AG20443 (cell line): ENCODE data around the gene AP1M1.
"Not testable (repeated sequence)": the region's sequence is repeated elsewhere in the genome, so short reads cannot be mapped to it uniquely, and the experiment has no call there.

Experiments
- DNase-seq: peaks from one replicate; pipeline ENCODE4 v3.0.0; 2012; ENCODE audit warnings: low spot score, mixed read lengths

The AP1M1 gene

GRCh38 chr19:16261584-16262368, 64.1 kb downstream of the AP1M1 start:
- no peak for DNase-seq

- no peak for DNase-seq
Measured at GRCh38 chr19:16262618-16263017, 64.9 kb downstream of the AP1M1 start.

DNA sequence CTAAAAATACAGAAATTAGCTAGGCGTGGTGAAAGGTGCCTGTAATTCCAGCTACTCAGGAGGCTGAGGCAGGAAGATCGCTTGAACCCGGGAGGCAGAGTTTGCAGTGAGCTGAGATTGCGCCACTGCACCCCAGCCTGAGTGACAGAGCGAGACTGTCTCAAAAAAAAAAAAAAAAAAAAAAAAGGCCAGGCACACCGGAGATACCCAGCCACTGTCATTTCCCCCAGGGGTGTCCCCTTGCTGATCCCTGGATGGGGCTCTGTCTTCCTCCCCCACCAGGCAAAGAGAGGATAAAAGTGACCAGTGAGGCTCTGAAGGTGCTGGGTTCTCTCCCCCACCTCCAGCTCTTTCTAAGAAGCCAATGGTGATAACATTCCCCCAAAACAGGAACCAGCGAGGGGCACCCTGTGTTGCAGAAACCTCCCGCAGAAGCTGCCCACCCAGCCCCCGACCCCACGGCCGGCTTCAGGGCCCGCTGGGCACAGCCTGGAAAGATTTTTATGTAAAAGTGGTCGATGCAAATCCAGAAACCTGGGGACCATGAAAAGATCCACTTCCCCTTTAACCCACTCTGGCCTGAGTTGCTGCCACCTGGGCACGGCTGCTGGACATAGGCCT, 65.5 kb downstream of the AP1M1 start:
- DNase-seq, result no peak

DNA sequence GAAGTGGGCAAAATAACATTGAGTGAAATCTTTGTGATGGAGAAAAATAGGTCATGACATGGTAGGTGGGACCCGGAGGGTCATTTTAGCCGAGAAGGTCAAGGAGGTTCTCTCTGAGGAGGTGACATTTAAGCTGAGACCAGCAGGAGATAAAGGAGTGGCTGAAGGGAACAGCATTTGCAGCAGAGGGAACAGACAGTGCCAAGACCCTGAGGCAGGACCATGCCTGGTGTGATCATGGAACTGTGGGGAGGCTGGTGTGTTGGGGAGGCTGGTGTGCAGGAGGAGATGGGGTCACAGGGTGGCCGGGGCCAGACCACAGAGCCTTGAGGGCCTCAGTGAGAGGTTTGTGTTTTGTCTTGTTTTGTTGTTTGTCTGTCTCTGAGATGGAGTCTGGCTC, 67.5 kb downstream of the AP1M1 start:
- DNase-seq, result no peak

DNA sequence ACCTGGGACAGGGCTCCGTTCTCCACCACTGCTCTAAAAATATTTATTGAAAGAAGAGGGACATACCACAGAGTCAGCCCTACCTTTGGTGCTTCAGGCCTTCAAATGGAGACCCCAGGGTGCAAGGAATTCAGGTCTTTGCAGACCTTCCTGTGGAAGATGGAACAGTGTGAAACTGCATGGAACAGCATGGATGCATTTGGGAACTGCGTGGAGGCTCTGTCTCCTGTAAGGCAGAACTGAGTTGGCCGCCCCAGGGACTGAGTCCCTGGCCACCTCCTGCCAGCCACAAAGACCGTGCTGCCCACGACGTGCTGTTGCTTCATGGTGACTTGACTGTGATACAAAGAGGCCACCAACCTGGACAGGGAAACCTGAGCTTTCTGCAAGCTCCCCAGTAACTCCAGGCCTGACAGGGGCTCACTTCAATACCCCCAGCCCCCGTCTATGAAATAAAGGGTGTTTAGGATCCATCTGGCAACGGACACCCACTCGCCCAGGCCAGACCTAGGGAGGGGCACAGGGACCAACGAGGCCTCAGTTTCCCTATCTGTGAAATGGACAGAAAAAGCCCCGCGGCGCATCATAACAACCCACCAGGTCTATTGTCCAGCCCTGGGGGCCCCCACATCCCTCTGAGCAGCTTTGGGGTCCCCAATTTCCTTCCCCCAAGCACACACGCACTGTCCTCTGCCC, 68.3 kb downstream of the AP1M1 start:
- no peak for DNase-seq

DNA sequence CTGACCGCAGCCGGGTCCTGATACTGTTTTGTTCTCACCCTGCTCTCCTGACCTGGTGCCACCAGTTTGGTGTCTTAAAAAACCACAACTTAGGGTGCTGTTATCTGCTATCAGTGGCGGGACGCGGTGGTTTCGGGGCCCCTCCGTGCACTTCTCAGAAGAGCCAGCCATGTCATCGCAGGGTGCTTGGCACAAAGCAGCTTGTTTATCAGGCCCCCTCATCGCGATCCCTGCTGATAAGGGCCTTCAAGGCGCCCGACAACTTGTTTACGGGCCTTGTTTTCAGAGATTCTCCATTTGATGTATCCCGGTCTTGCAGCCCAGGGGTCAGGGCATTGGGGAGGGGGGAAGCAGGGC, 68.9 kb downstream of the AP1M1 start:
- DNase-seq, result no peak

DNA sequence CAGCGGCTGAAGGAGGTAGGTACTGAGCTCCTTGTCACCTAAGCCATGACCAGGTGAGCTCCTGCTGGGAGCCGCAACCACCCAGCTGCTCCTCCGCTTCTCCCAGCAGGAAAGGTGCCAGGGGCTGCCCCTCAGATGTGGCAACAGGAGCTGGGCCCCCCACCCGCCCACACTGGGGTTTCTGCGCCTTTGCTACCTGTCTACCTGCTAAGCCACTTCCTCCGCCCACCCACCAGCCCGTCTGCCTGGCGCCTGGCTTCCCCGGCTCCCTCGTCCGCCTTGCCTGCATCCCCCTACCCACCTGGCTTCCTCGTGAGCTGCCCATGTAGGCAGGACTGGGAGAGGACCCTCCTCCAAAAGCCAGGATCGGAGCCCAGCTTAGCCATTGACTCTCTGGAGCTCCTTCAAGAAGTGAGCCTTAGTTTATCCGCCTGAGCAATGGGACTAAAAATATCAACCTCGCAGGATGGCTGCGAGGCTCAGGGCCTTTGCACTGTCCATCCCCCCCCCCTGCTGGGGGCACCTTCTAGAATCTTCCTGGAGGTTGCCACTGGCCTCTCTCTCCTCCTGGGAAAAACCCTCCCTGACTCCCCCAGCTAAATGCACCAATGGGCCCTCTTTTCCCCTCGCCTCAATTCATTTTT, 71.1 kb downstream of the AP1M1 start:
- no peak for DNase-seq

- peak; percentile 75 for DNase-seq
Measured at GRCh38 chr19:16272945-16273344, 75.2 kb downstream of the AP1M1 start.

- peak; percentile 41 for DNase-seq
Measured at GRCh38 chr19:16274447-16274846, 76.7 kb downstream of the AP1M1 start.

DNA sequence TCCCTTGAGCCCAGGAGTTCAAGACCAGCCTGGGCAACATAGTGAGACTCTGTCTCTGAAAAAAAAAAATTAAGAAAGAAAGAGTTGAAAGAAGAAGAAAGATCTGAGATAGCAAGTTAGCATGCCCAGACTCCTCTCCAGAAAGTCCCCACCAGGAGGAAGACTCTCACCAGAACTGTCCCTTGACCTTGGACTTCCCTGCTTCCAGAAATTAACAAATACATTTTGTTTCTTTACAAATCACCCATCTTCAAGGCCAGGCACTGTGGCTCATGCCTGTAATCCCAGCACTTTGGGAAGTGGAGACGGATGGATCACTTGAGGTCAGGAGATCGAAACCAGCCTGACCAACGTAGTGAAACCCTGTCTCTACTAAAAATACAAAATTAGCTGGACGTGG, 82.6 kb downstream of the AP1M1 start:
- DNase-seq, result no peak

DNA sequence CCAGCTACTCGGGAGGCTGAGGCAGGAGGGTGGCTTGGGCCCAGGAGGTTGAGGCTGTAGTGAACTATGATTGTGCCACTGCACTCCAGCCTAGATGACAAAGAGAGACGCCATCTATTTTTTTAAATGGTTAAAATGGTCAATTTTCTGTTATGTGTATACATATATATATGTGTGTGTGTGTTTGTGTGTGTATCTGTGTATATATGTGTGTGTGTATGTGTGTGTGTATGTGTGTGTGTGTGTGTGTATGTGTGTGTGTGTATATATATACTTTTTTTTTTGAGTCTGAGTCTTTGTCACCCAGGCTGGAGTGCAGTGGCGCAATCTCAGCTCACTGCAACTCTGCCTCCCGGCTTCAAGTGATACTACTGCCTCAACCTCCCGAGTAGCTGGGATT, 84.0 kb downstream of the AP1M1 start:
- no peak for DNase-seq

DNA sequence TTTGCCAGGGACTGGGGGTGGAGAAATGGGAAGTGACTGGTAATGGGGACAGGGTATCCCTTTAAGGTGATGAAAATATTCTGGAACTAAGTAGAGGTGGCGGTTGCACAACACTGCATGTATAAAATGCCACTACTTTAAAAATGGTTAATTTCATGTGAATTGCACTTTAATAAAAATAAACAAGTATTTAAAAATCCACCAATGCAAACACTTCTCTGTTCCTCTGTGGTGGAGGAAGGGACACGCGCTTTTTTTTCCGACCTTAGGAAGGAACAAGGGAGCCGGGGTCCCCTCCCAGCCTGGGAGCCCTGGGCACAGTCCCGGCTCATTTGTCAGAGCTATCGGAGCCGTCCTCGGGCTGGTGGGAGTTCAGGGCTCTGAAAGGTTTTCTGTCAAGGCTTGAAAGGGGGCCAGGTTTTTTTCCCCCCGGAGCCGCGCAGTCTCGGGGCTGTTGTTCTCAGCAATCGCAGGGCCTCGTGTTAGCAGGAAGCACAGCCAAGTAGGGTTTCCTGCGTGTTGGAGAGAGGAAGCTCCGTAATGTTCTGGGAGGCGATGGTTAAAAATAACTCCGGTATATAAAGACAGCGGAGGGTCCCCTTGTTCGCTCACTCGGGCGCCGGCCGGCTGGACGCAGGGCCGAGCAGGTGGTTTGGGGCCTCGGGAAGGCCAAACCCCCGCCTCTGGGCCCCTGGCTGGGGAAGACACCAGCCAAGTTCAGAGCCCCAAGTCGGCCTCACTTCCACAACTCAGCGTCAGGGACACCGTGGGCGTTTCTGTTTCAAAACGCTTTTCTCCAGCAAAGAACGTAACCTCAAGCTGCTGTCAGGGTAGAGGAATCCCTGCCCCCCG, 85.7 kb downstream of the AP1M1 start:
- peak; percentile 69 for DNase-seq

- DNase-seq, result no peak
Measured at GRCh38 chr19:16284505-16284904, 86.8 kb downstream of the AP1M1 start.

- DNase-seq, result not testable (repeated sequence)
Measured at GRCh38 chr19:16285079-16285478, 87.4 kb downstream of the AP1M1 start.

DNA sequence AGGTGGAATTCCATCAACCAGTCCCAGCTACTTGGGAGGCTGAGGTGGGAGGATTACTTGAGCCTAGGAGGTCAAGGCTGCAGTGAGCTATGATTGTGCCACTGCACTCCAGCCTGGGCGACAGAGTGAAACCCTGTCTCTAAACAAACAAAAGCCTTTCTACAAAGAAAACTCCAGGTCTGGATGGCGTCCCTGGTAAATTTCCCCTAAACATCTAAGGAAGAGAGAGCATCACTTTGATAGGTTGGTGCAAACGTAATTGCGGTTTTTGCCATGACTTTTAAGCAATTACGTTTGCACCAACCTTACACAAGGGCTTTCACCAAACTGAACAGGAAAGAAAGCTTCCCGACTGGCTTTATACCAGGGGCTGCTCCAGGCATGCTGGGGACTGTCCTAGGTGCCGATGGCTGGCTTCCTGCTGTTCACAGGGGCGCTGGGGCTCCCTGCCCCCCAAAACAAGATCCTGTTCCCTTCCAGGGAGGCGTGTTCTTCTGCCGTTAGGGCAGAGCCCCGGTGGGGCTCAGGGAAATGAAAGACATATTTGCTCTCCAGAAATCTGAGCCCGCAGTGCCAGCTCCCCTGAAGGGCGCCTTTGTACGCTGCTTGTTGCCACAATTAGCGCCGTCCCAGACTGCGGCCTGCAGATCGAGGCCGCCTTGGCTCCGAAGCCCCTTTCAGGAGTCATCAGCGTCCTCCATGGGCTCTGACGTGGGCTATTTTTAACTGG, 88.2 kb downstream of the AP1M1 start:
- no peak for DNase-seq

- no peak for DNase-seq
Measured at GRCh38 chr19:16288544-16288943, 90.8 kb downstream of the AP1M1 start.

DNA sequence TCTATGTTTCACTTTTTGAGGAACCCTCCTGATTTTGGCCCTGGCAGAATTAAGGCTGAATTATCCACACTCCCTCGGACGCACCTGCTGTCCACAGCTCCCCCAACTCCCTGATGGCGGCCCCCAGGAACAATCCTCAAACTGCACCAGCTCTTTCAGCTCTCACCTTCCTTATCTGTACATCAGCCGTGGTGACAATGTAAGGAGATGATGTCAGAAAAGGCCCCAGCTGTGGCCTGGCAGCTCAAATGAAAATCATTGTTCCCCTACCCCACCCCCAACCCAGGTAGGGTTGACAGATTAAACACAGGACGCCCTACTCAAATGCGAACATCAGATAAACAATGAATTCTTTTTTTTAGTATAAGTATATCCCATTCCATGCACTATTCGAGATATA, 91.9 kb downstream of the AP1M1 start:
- DNase-seq, result no peak

- no peak for DNase-seq
Measured at GRCh38 chr19:16290692-16291091, 93.0 kb downstream of the AP1M1 start.

GRCh38 chr19:16293118-16294091, 95.7 kb downstream of the AP1M1 start:
- DNase-seq, result peak; percentile 94

GRCh38 chr19:16295057-16295456, 97.3 kb downstream of the AP1M1 start:
- no peak for DNase-seq
